Neutrophil (primary cell): ENCODE measurements around the gene SMIM24.
"Not testable (repeated sequence)": the region's sequence is repeated elsewhere in the genome, so short reads cannot be mapped to it uniquely, and the experiment has no call there.

ENCODE experiments used
- H3K27ac ChIP-seq: fragments of 200-600 bp; sonication (generic); 2 replicates; pipeline ENCODE4 v1.5.1; 2016; ENCODE audit warnings: mild to moderate bottlenecking, moderate library complexity
- H3K27me3 ChIP-seq: fragments of 200-600 bp; sonication (generic); 2 replicates; pipeline ENCODE4 v1.6.0; 2016; ENCODE audit warnings: mild to moderate bottlenecking
- H3K36me3 ChIP-seq: fragments of 200-600 bp; sonication (generic); 2 replicates; pipeline ENCODE4 v1.5.1; 2017
- H3K4me1 ChIP-seq, 2 experiments: fragments of 200-600 bp in 1 of 2; sonication (generic) in 1 of 2; 1 replicate in 1 of 2; 2 replicates in 1 of 2; pipeline versions ENCODE4 v1.5.1 to v1.6.1; 2013 to 2016; ENCODE audit warnings: low read depth in 1 of 2, low read length in 1 of 2, mild to moderate bottlenecking in 1 of 2, moderate library complexity in 1 of 2; ENCODE audit not compliant: control insufficient read depth in 1 of 2, insufficient read depth in 1 of 2
- H3K4me3 ChIP-seq, 2 experiments: fragments of 200-600 bp in 1 of 2; sonication (generic) in 1 of 2; 1 replicate in 1 of 2; 2 replicates in 1 of 2; pipeline ENCODE4 v1.5.1; 2013 to 2016; ENCODE audit warnings: low read depth in 1 of 2, low read length in 1 of 2, mild to moderate bottlenecking in 1 of 2, moderate library complexity in 1 of 2
- H3K9me3 ChIP-seq: fragments of 200-600 bp; sonication (generic); 2 replicates; pipeline ENCODE4 v1.5.1; 2016
- TF ChIP-seq, protein P1 (sequence below): fragments of 200-600 bp; sonication (generic); IDR thresholded peaks from 2 replicates; pipeline ENCODE4 v1.5.1; 2016; ENCODE audit warnings: antibody characterized with exemption

SMIM24 gene

DNA sequence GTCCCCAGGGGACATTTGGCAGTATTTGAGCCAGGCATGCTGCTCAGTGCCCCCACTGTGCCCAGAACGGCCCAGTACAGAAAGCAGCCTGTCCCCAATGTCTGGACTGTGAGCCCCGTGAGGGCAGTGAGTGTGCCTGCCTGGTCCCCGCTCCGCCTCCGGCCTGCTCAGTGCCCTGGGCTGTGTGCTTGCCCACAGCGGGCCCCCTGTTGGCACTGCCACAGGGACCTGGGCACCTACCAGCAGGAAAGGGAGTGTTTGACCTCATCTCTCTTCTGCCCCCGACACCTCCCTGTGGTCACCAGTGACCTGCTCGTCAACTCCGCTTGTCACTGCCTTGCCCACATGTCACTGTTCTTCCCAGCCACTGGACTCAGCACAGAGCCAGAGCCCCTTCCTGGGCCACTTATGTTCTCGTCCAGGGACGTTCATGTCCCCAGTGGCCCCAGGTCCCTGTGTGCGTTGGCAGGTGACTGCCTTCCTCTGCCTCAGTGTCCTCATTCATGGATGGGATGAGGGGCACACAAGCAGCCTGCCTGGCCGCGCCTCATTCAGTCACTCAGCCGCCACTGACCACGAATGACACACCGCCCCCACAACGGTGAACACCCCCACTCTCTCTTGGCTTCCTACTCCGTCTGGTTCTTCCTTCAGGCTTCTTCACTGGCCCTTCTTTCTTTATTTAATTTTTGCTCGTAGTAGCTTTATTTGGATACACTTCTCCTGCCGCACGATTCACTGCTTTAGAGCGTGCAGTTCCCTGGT lies 28.6 kb upstream of the SMIM24 start:
- Histone ChIP-seq H3K27ac (no peak overlapping the region), H3K36me3 (peaks cover 53% of the 10 kb centered on the region), H3K9me3 (no peaks in the 10 kb centered on the region), H3K4me1 (peaks cover 23 to 25% of the 10 kb centered on the region in 2 experiments), H3K27me3 (no peaks in the 10 kb centered on the region), H3K4me3 (no peak overlapping the region)
- TF ChIP-seq, protein P1, sequence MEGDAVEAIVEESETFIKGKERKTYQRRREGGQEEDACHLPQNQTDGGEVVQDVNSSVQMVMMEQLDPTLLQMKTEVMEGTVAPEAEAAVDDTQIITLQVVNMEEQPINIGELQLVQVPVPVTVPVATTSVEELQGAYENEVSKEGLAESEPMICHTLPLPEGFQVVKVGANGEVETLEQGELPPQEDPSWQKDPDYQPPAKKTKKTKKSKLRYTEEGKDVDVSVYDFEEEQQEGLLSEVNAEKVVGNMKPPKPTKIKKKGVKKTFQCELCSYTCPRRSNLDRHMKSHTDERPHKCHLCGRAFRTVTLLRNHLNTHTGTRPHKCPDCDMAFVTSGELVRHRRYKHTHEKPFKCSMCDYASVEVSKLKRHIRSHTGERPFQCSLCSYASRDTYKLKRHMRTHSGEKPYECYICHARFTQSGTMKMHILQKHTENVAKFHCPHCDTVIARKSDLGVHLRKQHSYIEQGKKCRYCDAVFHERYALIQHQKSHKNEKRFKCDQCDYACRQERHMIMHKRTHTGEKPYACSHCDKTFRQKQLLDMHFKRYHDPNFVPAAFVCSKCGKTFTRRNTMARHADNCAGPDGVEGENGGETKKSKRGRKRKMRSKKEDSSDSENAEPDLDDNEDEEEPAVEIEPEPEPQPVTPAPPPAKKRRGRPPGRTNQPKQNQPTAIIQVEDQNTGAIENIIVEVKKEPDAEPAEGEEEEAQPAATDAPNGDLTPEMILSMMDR: no peak

DNA sequence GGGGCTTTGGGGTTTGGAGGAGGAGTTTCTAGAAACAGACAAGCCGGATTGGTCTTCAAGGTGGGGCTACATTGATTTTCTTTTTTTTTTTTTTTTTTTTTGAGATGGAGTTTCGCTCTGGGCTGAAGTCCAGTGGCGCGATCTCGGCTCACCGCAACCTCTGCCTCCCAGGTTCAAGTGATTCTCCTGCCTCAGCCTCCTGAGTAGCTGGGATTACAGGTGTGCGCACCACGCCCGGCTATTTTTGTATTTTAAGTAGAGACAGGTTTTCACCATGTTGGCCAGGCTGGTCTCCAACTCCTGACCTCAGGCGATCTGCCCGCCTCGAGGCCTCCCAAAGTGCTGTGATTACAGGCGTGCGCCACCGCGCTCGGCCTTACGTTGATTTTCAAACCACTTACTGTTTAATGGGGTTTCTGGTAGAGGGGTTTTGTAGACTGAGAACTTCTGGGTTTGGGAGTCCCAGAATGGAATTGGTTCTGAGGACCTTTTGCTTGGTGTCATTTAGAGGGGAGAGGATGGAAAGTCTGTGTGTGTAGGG lies 27.9 kb upstream of the SMIM24 start:
- not testable (repeated sequence) for H3K27me3 ChIP-seq, H3K9me3 ChIP-seq, H3K4me3 ChIP-seq, H3K27ac ChIP-seq
- peaks cover 45% of the 10 kb centered on the region for H3K36me3 ChIP-seq
- peaks cover 23 to 25% of the 10 kb centered on the region in 2 experiments for H3K4me1 ChIP-seq

DNA sequence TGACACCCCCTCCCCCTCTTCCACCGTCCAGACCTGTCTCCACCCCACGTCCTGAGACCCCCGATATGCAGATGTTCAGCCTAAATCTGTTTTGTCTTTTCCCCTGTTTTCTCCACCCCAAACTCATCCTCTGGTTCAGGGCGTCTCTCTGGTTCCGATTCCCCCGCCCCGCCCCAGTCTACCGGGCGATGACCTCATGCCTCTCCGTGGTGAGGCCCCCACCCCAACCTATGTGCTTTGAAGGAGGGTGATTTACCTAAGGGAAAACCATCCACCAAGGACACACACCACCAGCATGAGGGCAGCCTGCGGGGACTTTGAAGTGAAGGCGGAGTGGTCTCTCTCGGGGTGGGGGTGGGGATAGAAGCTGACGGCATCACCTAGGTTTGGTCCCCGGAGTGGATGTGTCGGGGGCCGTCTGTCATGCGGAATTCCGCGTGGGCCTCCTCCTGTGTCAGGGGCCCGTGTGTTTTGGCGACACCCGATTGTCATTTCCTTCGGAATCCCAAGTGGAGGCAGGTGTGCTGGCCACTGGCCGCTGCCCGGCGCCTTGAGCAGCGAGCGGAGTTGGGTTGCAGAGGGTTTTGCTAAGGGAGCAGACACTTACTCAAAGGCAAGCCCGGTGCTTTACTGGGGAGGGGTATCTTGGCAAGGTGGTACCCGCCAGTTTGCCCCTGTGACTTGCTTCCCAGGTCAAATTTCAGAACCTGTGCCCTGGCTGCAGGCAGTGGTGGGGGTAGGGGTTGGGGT lies 27.2 kb upstream of the SMIM24 start:
- Histone ChIP-seq H3K27me3 (no peaks in the 10 kb centered on the region), H3K36me3 (peaks cover 41% of the 10 kb centered on the region), H3K4me1 (peaks cover 23 to 25% of the 10 kb centered on the region in 2 experiments), H3K9me3 (no peaks in the 10 kb centered on the region), H3K4me3 (peak overlapping the region; percentile 84 to 90), H3K27ac (peak overlapping the region; percentile 84)
- TF ChIP-seq, protein P1: no peak

DNA sequence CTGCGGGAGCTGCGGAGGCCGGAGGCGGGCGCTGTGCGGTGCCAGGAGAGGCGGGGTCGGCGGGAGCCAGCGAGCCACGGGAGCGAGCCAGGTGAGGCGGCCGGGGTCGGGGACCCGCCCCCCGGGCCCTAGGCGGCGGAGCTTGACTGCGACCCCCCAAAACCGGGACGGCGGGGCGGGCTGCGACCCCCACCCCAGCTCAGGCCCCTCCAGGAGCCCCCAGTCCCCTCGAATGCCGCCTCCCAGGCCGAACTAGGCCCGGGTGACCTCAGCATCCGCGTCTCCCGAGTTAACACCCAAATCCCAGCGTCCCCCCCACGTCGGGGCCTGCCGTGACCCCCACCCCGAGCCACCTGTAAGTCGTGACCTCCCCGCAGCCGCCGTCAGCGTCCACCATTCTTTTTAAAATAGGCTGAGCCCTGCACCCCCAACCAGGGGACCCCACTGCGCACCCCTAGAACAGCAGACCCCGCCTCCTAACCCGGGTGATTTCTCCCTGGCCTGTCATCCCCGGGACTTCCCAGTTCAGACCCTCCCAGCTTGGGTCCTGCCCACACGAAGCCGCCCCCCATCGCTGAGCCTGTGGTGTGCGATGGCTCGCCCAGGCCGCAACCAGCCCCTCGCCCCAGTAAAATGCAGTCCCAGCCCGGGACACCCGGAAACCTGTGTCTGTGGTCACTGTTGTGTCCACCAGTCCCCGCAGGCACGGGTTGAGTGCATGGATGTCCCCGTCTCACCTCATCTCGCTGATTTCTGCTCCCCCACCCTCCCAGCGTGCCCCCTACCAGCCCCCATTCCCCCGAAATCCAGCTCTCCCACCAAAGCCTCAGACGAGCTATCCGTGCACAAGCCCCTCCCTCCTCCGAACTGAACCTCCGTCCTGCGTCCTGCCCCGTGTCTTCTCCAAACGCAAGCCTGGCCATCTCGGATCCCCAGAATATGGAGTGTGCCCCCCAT lies 26.3 kb upstream of the SMIM24 start:
- TF ChIP-seq, protein P1: no peak
- peaks cover 23 to 25% of the 10 kb centered on the region in 2 experiments for H3K4me1 ChIP-seq
- no peaks in the 10 kb centered on the region for H3K9me3 ChIP-seq
- H3K4me3 ChIP-seq: peak overlapping the region; percentile 84 to 90
- no peaks in the 10 kb centered on the region for H3K27me3 ChIP-seq
- peaks cover 32% of the 10 kb centered on the region for H3K36me3 ChIP-seq
- H3K27ac ChIP-seq: peak overlapping the region; percentile 84

DNA sequence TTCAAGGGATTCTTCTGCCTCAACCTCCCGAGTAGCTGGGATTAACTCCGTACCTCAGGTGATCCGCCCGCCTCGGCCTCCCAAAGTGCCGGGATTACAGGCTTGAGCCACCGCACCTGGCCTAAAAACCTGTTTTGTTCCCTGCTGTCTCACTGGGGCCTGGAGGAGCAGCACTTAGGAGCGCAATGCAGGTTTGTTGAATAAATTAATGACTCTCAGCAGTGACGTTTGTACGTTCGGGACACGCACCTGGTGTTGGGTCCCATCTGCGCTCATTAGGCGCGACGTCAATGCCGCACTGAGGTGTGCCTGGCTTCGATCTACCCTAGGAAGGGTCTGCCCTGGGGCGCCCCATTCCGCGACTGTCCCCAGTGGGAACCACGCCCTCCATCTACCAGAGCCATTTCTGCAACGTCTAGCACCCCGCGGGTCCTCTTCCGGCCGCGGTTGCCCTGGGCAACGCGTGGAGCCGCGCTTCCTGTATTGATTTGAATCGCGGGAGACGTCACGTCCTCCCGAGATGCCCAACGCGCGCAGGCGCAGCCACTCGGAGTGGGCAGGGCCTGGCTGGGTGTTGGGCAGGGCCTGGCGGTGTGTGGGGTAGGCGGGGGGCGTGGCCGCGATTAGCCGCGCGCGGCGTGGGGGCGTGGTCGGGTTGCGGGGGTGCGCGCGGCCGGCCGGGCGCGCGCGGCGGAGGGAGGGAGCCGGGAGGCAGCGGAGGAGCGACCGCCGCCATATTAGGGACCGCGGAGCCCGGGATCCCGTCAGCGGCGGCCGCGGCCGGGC lies 25.5 kb upstream of the SMIM24 start, which contains the start of gene FZR1:
Gene FZR1 (plus strand): TSS at position 714 of the 786 bp plus-strand sequence. CDS start 16,679 bp downstream, outside the sequence.
- Histone ChIP-seq H3K27ac (peak within 1 kb of the TSS; percentile 84), H3K4me1 (peaks cover 27 to 30% of the 10 kb centered on the region in 2 experiments), H3K27me3 (no peaks in the 10 kb centered on the region), H3K9me3 (no peaks in the 10 kb centered on the region), H3K36me3 (peaks cover 24% of the 10 kb centered on the region), H3K4me3 (peak within 1 kb of the TSS; percentile 84 to 90)
- TF ChIP-seq, protein P1: peak; percentile 25
